NCI-H2171 treated with DMSO at 0.1 percent for 48 hours (cell line): ENCODE results near the gene PRR3.

Source experiments
- DNase-seq: peaks from one replicate; lab custom pipeline; 2025; lab: John Stamatoyannopoulos, UW

The PRR3 gene

GRCh38 chr6:30571762-30572082 is 14.6 kb downstream of the PRR3 start:
- DNase-seq: no peak

GRCh38 chr6:30572148-30572547 is 15.1 kb downstream of the PRR3 start:
- DNase-seq: no peak

- no peak for DNase-seq
These were observed 16.0 kb downstream of the PRR3 start for GRCh38 chr6:30573113-30573512.

- no peak for DNase-seq
These were observed 21.0 kb downstream of the PRR3 start for GRCh38 chr6:30578051-30578450.

GRCh38 chr6:30583921-30584320 is 26.8 kb downstream of the PRR3 start:
- DNase-seq: no peak

- no peak for DNase-seq
These were observed 32.8 kb downstream of the PRR3 start for GRCh38 chr6:30589754-30590358.

- no peak for DNase-seq
These were observed 33.4 kb downstream of the PRR3 start for GRCh38 chr6:30590509-30590908.

GRCh38 chr6:30591008-30591407 is 33.9 kb downstream of the PRR3 start:
- DNase-seq: no peak

GRCh38 chr6:30592287-30592686 is 35.2 kb downstream of the PRR3 start:
- DNase-seq: no peak

GRCh38 chr6:30597315-30598144 is 40.4 kb downstream of the PRR3 start:
- peak; percentile 57 for DNase-seq

- no peak for DNase-seq
These were observed 42.0 kb downstream of the PRR3 start for GRCh38 chr6:30598912-30599624.

- no peak for DNase-seq
These were observed 42.7 kb downstream of the PRR3 start for GRCh38 chr6:30599625-30600324.

GRCh38 chr6:30600451-30600961 is 43.4 kb downstream of the PRR3 start:
- no peak for DNase-seq

- no peak for DNase-seq
These were observed 44.3 kb downstream of the PRR3 start for GRCh38 chr6:30601436-30601814.

- DNase-seq: no peak
These were observed 44.9 kb downstream of the PRR3 start for GRCh38 chr6:30601815-30602641.

- no peak for DNase-seq
These were observed 46.9 kb downstream of the PRR3 start for GRCh38 chr6:30603961-30604360.

- DNase-seq: no peak
These were observed 53.0 kb downstream of the PRR3 start for GRCh38 chr6:30610065-30610464.

- no peak for DNase-seq
These were observed 54.2 kb downstream of the PRR3 start for GRCh38 chr6:30611150-30611855.

GRCh38 chr6:30611856-30612194 is 54.7 kb downstream of the PRR3 start:
- no peak for DNase-seq

- peak; percentile 31 for DNase-seq
These were observed 55.1 kb downstream of the PRR3 start for GRCh38 chr6:30612213-30612612.

GRCh38 chr6:30612687-30613248 is 55.7 kb downstream of the PRR3 start:
- DNase-seq: no peak
